DND-41 (cell line): ENCODE results near the gene SNRNP27.
A peak's percentile ranks its signal among the peaks of the same experiment; 100 is the strongest.

ENCODE experiments used
- ATAC-seq: fragments of 200-7000 bp; cut with Tn5 transposase; 3 replicates; pipeline ENCODE4 v1.9.1; 2021; ENCODE audit warnings: low read depth; ENCODE audit not compliant: insufficient read depth
- DNase-seq: peaks from one replicate; pipeline ENCODE4 v3.0.0-alpha.2; 2020
- H2AFZ ChIP-seq: 2 replicates; pipeline ENCODE4 v1.6.0; 2012; ENCODE audit warnings: low read depth, low read length
- H3K27ac ChIP-seq: 2 replicates; pipeline ENCODE4 v1.5.1; 2012; ENCODE audit warnings: low read length, inconsistent platforms
- H3K27me3 ChIP-seq: fragments of 200-600 bp; sonication (generic); 2 replicates; pipeline ENCODE4 v1.6.0; 2012; ENCODE audit warnings: low read length, mild to moderate bottlenecking, inconsistent platforms; ENCODE audit not compliant: insufficient read depth, poor library complexity
- H3K36me3 ChIP-seq: 2 replicates; pipeline ENCODE4 v1.5.1; 2012; ENCODE audit warnings: low read length, inconsistent platforms; ENCODE audit not compliant: insufficient read depth
- H3K4me1 ChIP-seq: 2 replicates; pipeline ENCODE4 v1.5.1; 2012; ENCODE audit warnings: mild to moderate bottlenecking, low read length; ENCODE audit not compliant: insufficient read depth
- H3K4me2 ChIP-seq: 2 replicates; pipeline ENCODE4 v1.6.0; 2012; ENCODE audit warnings: mild to moderate bottlenecking, moderate library complexity, low read length, inconsistent platforms; ENCODE audit not compliant: insufficient read depth
- H3K4me3 ChIP-seq, 2 experiments: fragments of 200-600 bp in 1 of 2; shearing (Covaris generic) in 1 of 2; 2 replicates each; pipeline ENCODE4 v1.5.1; 2012 to 2016; ENCODE audit warnings: inconsistent platforms in 2 of 2, low read length in 2 of 2, mild to moderate bottlenecking in 2 of 2, low read depth in 1 of 2, moderate library complexity in 1 of 2
- H3K79me2 ChIP-seq: 2 replicates; pipeline ENCODE4 v1.6.0; 2012; ENCODE audit warnings: low read length, inconsistent platforms; ENCODE audit not compliant: insufficient read depth
- H3K9ac ChIP-seq: 2 replicates; pipeline ENCODE4 v1.6.0; 2012; ENCODE audit warnings: low read depth, mild to moderate bottlenecking, inconsistent platforms, low read length, moderate library complexity
- H3K9me3 ChIP-seq: 2 replicates; pipeline ENCODE4 v1.5.1; 2012; ENCODE audit warnings: low read length, moderate library complexity, mild to moderate bottlenecking, inconsistent platforms; ENCODE audit not compliant: insufficient read depth, severe bottlenecking
- H4K20me1 ChIP-seq: 2 replicates; pipeline ENCODE4 v1.6.0; 2012; ENCODE audit warnings: low read length; ENCODE audit not compliant: insufficient read depth
- EZH2 ChIP-seq: IDR thresholded peaks from 3 replicates; pipeline ENCODE4 v1.6.1; 2012; ENCODE audit warnings: borderline replicate concordance, low read depth, mild to moderate bottlenecking, moderate library complexity, low read length, inconsistent platforms; ENCODE audit not compliant: severe bottlenecking
- TF ChIP-seq, protein P1 (sequence below): IDR thresholded peaks from 2 replicates; pipeline ENCODE4 v1.5.1; 2012; ENCODE audit warnings: borderline replicate concordance, low read length, moderate library complexity, mild to moderate bottlenecking; ENCODE audit not compliant: poor library complexity, severe bottlenecking; ENCODE audit errors: extremely low read depth

Gene SNRNP27

DNA sequence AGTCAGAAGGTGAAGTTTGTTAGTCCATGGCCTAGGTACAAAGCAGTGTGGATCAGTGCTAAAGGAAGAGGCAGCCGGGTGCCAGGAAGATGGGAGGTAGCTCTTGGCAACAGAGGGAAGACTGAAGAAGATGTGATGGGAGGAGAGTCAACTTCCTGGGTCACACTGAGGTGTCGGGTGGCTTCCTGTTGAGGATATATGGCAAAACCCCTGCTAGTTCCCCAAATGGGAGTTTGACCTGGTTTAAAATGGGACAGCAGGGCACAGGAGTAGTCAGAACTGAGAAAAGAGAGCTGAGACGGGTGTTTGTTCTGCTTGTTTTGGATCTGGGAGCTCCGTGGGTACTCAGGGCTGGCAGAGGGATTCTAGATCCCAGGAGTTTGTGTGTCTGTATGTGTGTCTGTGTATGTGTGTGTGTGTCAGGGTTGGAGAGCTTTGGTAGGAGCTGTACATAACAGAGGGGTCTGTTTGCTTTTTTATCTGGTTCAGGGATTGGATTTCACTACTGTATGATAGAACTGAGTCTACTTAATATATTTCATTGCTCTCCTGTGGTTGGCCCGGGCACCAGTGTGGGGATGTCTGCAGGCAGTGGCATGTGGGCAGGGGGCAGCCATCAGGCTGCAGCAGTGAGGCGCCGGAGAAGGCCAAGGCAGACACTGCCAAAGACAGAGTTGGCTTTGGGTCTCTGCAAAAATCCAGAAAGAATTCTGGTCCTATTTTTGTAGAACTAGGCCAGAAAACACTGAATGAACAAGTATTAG lies 38.3 kb downstream of the SNRNP27 start:
- no peak overlapping the region for H3K4me2 ChIP-seq
- H3K27ac ChIP-seq, result no peak overlapping the region; the same call in 1 of the 2 replicates
- no peaks in the 10 kb centered on the region; the same call in 1 of the 2 replicates for H3K4me1 ChIP-seq
- H3K9ac ChIP-seq, result no peak overlapping the region
- no peaks in the 10 kb centered on the region for H3K27me3 ChIP-seq
- peaks cover 46% of the 10 kb centered on the region for H3K36me3 ChIP-seq
- H2AFZ ChIP-seq, result no peak overlapping the region
- H3K9me3 ChIP-seq, result no peaks in the 10 kb centered on the region
- no peak overlapping the region for H3K4me3 ChIP-seq
- TF ChIP-seq, protein P1, sequence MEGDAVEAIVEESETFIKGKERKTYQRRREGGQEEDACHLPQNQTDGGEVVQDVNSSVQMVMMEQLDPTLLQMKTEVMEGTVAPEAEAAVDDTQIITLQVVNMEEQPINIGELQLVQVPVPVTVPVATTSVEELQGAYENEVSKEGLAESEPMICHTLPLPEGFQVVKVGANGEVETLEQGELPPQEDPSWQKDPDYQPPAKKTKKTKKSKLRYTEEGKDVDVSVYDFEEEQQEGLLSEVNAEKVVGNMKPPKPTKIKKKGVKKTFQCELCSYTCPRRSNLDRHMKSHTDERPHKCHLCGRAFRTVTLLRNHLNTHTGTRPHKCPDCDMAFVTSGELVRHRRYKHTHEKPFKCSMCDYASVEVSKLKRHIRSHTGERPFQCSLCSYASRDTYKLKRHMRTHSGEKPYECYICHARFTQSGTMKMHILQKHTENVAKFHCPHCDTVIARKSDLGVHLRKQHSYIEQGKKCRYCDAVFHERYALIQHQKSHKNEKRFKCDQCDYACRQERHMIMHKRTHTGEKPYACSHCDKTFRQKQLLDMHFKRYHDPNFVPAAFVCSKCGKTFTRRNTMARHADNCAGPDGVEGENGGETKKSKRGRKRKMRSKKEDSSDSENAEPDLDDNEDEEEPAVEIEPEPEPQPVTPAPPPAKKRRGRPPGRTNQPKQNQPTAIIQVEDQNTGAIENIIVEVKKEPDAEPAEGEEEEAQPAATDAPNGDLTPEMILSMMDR, result no peak
- TF ChIP-seq EZH2, result no peak
- no peak for DNase-seq
- H4K20me1 ChIP-seq, result no peaks in the 10 kb centered on the region
- no peaks in the 10 kb centered on the region for H3K79me2 ChIP-seq
- peak; percentile 24; the same call in 1 of the 3 replicates for ATAC-seq

DNA sequence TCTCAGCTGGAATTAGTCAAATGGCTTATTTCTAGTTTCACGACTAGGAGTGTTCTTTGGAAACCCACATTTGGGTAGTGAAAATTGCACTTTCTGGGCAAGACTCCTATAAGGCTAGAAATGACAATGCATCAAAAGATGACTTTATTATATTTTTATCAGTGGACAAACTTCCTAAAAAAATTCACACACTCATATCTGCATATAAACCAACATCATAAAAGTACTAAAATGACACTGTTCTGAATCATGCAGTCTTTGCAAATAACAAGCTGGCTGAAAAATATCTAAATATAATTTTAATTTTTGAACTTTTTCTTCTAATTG lies 38.8 kb downstream of the SNRNP27 start:
- Histone ChIP-seq H3K9ac (no peak overlapping the region), H3K79me2 (no peaks in the 10 kb centered on the region), H2AFZ (no peak overlapping the region), H3K27me3 (no peaks in the 10 kb centered on the region), H3K9me3 (no peaks in the 10 kb centered on the region), H3K4me3 (no peak overlapping the region), H4K20me1 (no peaks in the 10 kb centered on the region), H3K36me3 (peaks cover 46% of the 10 kb centered on the region), H3K4me1 (no peaks in the 10 kb centered on the region; the same call in 1 of the 2 replicates), H3K4me2 (no peak overlapping the region), H3K27ac (no peak overlapping the region)
- ATAC-seq (no peak), DNase-seq (no peak)
- no peak for TF ChIP-seq EZH2
- TF ChIP-seq, protein P1, result no peak

DNA sequence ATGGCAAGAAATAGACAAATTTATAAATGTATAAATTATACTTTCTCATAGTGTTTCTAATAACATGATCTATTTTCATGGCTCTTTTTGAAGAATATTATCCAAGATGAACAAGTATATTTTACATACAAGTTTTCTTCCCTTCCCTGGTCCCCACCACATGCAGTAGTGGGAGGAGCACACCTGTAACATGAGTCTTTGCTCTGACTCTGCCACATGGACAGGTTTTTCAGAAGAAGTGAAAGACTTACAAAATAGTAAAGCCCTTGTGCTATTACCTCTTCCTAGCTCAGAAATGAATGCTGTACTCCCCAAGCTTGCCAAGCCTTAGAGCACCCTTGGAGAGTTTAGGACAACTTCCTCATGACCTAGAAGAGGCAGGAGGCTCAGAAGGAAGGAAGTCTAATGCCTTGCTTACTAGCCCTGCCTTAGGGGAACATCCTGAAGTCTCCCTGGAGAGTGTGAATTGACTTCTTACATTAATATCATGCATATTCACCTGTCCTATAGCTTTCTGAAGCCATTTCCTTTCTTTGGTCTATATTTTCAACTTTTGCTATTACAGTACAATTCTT lies 39.6 kb downstream of the SNRNP27 start:
- Histone ChIP-seq H3K36me3 (peaks cover 51% of the 10 kb centered on the region), H3K4me1 (no peaks in the 10 kb centered on the region; the same call in 1 of the 2 replicates), H2AFZ (no peak overlapping the region), H3K4me3 (no peak overlapping the region), H3K27ac (no peak overlapping the region), H3K79me2 (no peaks in the 10 kb centered on the region), H3K4me2 (no peak overlapping the region), H3K9me3 (no peaks in the 10 kb centered on the region), H3K9ac (no peak overlapping the region), H3K27me3 (no peaks in the 10 kb centered on the region), H4K20me1 (no peaks in the 10 kb centered on the region)
- DNase-seq (no peak), ATAC-seq (no peak)
- TF ChIP-seq, protein P1, result no peak
- TF ChIP-seq EZH2, result no peak
